ENCODE data around the gene WWOX.

DNA sequence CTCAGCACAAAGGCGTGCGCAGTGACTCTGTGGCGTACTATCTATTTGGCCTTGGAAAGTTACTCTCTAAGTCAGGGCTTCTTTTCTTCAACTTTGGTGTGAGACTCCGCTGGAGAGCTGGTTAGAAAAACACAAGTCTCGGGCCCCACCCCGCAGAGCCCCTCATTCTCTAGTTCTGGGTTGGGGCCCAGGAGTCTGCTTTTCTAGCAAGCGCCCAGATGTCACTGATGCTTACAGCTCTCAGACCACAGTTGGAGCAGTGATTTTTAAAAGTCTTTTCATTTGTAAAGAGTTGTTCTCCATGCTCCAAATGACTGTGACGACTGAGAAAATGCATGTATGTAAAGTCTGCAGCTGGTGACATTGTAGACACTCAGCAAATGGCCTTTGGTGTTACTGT, 582.3 kb downstream of the WWOX start:
- TF ChIP-seq POLR2A (IDR thresholded peaks at IDR 0.05; ENCODE audit: low read length), result no peak
- TF ChIP-seq GATA1 (IDR thresholded peaks at IDR 0.05; ENCODE audit: low read depth, low read length), result no peak
